ENCODE measurements around the gene IGLL5. TPM values are rescaled to one million over a fixed set of nuclear protein-coding genes. Genes with fewer than 3 reads are reported as not detected.

Gene IGLL5
- total RNA-seq, 4 donors from 2014 or later, result 1.8 to 15.7 TPM; not detected in 2

DNA sequence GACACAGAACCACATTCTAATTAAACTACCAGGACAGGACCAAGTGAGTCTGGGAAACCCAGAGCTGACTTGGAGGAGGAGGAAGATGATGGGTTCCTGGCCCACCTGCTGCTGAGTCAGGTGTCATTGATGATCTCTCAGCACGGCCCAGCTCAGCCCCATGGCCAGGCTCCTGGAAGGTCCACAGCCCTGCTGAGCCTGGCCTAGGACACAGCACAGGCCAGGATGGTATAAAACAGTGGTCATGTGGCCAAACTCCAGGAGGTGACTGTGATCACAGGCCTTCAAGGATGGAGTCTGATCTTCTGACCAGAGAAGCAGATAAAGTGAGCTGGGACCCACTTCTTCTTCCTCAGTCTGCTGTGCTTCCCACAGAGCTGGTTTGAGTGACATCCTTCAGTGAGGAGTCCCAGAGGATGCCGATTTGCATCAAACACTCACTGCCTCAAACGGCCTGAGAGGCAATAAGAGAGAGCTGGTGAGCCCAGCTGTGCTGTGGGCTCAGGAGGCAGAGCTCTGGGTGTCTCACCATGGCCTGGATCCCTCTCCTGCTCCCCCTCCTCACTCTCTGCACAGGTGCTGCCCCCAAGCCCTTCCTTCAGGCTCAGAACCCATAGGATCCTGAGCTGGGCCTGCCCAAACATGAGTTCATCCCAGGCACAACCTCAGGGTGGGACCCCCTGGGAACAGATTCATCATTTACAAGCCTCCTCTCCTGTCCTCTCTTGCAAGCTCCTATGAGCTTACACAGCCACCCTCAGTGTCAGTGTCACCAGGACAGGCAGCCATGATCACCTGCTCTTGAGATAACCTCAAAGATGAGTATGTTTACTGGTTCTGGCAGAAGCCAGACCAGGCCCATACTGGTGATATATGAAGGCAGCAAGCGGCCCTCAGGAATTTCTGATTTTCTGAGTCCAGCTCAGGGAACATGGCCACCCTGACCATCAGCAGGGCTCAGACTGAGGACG lies 37.7 kb upstream of the IGLL5 start:
- no peak for DNase-seq
- no peaks in the 10 kb centered on the region for H3K9me3 ChIP-seq
- H3K36me3 ChIP-seq, result no peaks in the 10 kb centered on the region
- H3K27me3 ChIP-seq, result no peaks in the 10 kb centered on the region
- no peak overlapping the region for H3K27ac ChIP-seq
- TF ChIP-seq CTCF (IDR thresholded peaks at IDR 0.05) (no peak), POLR2A (IDR thresholded peaks at IDR 0.05) (no peak)
- no peaks in the 10 kb centered on the region for H3K4me1 ChIP-seq
- no peak overlapping the region for H3K4me3 ChIP-seq (replicated peaks in 1 of 3)
- intact Hi-C loops (cut with DNase I), result loop anchor here (5.0 kb wide), 2 partner anchors 102 to 277 kb away; no protein-coding TSS in a partner anchor
- WGBS, 2 donors, result 83 to 89% methylated on average over 4 to 5 of the region's 5 CpGs

DNA sequence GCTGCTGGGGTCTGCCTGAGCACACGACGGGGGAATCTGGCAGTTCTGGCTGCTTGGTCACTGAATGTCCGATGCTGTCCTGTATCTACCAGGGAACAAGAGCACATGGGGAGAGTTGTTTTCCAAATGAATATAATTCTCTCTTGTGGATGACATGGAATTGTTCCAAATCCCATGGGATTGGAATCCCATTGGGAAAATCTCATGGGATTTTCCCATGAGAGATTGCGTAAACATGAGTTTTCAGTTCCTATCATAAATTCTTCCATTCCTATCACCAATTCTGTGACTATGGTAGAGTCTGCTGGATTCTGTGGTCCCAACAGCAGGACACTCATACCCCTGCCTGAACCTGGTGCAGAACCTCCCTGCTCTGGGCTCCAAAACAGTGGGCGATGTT lies 35.6 kb upstream of the IGLL5 start:
- TF ChIP-seq POLR2A (IDR thresholded peaks at IDR 0.05) (no peak), CTCF (IDR thresholded peaks at IDR 0.05) (no peak)
- no peaks in the 10 kb centered on the region for H3K36me3 ChIP-seq
- H3K4me3 ChIP-seq (replicated peaks in 1 of 3), result no peak overlapping the region
- H3K27me3 ChIP-seq, result no peaks in the 10 kb centered on the region
- no peak overlapping the region for H3K27ac ChIP-seq
- H3K4me1 ChIP-seq, result no peaks in the 10 kb centered on the region
- H3K9me3 ChIP-seq, result no peaks in the 10 kb centered on the region
- no peak for DNase-seq
- intact Hi-C loops (cut with DNase I), result no loop called here
- 83 to 90% methylated on average over 5 of the region's 5 CpGs for WGBS, 2 donors

DNA sequence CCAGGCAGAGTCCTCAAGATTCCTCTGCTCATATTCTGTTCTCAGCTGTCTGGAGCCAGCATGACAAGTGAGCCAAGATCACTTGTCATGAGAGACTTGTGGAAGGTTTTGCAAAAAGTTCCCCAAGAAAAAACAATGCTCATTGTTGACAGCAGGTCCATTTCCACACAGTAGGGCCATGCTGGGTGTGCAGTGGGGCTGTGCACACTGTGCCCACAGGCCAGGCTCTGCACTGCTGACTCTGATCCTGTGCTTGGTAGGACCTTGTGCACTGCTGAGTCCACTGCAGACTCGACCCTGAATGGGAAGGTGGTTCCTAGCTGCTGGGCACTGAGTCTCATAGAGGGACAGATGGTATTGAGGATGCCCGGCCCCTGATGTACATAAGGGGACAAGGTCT lies 33.9 kb upstream of the IGLL5 start:
- 48 to 83% methylated on average over 2 of the region's 2 CpGs for WGBS, 2 donors
- Histone ChIP-seq H3K4me1 (no peaks in the 10 kb centered on the region), H3K4me3 (replicated peaks in 1 of 3) (no peak overlapping the region), H3K9me3 (no peaks in the 10 kb centered on the region), H3K36me3 (no peaks in the 10 kb centered on the region), H3K27ac (no peak overlapping the region), H3K27me3 (no peaks in the 10 kb centered on the region)
- DNase-seq, result no peak
- intact Hi-C loops (cut with DNase I), result no loop called here
- TF ChIP-seq CTCF (IDR thresholded peaks at IDR 0.05) (no peak), POLR2A (IDR thresholded peaks at IDR 0.05) (no peak)

DNA sequence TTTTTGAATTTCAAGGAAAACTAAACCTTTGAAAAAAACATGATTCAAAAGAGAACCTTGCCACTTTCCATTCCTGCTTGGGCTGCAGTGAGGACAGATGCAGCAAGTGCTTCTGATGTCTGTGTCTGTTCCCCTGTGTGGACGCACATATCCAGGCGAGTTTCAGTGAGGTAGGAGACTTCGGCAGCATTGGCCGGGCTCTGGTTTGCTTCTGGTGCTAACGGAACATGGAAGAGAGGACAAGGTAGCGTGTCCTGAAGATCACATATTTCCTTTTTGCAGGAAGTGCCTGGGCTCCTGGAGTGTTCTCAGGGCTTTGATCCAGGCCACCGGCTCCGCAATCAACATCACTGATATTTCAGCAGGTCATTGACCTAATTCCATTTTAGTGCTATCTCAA lies 33.1 kb upstream of the IGLL5 start:
- TF ChIP-seq CTCF (IDR thresholded peaks at IDR 0.05) (no peak), POLR2A (IDR thresholded peaks at IDR 0.05) (no peak)
- intact Hi-C loops (cut with DNase I), result no loop called here
- no peak for DNase-seq
- H3K9me3 ChIP-seq, result no peaks in the 10 kb centered on the region
- H3K27ac ChIP-seq, result no peak overlapping the region
- no peak overlapping the region for H3K4me3 ChIP-seq (replicated peaks in 1 of 3)
- no peaks in the 10 kb centered on the region for H3K36me3 ChIP-seq
- 56% methylated on average over 8 of the region's 8 CpGs for WGBS, 2 donors
- H3K27me3 ChIP-seq, result no peaks in the 10 kb centered on the region
- no peaks in the 10 kb centered on the region for H3K4me1 ChIP-seq

DNA sequence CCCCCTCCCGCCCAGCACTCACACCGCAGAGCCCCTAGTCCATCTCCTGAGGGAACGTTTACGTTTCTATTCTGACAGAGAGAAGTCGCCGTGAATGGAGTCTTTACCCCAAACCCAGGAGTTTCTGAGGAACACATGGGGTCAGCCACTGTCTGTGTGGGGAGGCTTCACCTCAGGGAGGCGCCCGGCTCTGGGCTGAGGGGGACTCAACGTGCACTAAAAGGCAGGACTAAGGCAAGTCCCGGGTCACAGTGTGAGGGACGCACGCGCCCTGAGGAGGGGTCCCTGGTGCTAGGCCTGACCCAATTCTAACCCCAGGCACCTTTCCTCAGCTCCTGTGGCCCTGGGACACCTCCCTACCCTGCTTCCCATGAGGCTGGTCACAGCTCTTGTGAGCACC lies 32.5 kb upstream of the IGLL5 start:
- Histone ChIP-seq H3K9me3 (no peaks in the 10 kb centered on the region), H3K36me3 (no peaks in the 10 kb centered on the region), H3K4me1 (no peaks in the 10 kb centered on the region), H3K27ac (no peak overlapping the region), H3K4me3 (replicated peaks in 1 of 3) (no peak overlapping the region), H3K27me3 (no peaks in the 10 kb centered on the region)
- no peak for TF ChIP-seq POLR2A (IDR thresholded peaks at IDR 0.05)
- no peak for TF ChIP-seq CTCF (IDR thresholded peaks at IDR 0.05)
- intact Hi-C loops (cut with DNase I), result no loop called here
- 68 to 72% methylated on average over 13 of the region's 13 CpGs for WGBS, 2 donors
- DNase-seq, result no peak

Data from thyroid gland (tissue), 4 donors.